ENCODE data around the gene GALNT14. TPM values are rescaled to one million over a fixed set of nuclear protein-coding genes. Genes with fewer than 3 reads are reported as not detected.

GALNT14 gene
- total and polyA plus RNA-seq, 9 of the 15 experiments (the other 6 are each of a cell fraction or from before 2014, with no cell fraction given) = 0.11 TPM; not detected in 8

- TF ChIP-seq ATF2 (CRISPR knock-in tag; IDR thresholded peaks at IDR 0.05) (no peak), JUN (IDR thresholded peaks at IDR 0.05; ENCODE audit: borderline replicate concordance, low read depth, low read length) (no peak), JUN (CRISPR knock-in tag; IDR thresholded peaks at IDR 0.05; ENCODE audit: borderline replicate concordance) (no peak), SETDB1 (IDR thresholded peaks at IDR 0.05; ENCODE audit: low read length) (no peak), TAL1 (IDR thresholded peaks at IDR 0.05) (no peak), RBM15 (IDR thresholded peaks at IDR 0.05; ENCODE audit: insufficient read depth, low read length) (no peak), PTRF (tag; IDR thresholded peaks at IDR 0.05) (no peak), POU5F1 (IDR thresholded peaks at IDR 0.05; ENCODE audit: borderline replicate concordance, low read depth, low read length, partially characterized antibody) (no peak), ZNF76 (CRISPR knock-in tag; IDR thresholded peaks at IDR 0.05; ENCODE audit: borderline replicate concordance) (no peak), TCFL5 (CRISPR knock-in tag; conservative IDR thresholded peaks at IDR 0.05) (no peak), ZNF583 (CRISPR knock-in tag; IDR thresholded peaks at IDR 0.05) (no peak)
- TF ChIP-seq, protein P1, sequence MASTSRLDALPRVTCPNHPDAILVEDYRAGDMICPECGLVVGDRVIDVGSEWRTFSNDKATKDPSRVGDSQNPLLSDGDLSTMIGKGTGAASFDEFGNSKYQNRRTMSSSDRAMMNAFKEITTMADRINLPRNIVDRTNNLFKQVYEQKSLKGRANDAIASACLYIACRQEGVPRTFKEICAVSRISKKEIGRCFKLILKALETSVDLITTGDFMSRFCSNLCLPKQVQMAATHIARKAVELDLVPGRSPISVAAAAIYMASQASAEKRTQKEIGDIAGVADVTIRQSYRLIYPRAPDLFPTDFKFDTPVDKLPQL (IDR thresholded peaks at IDR 0.05; ENCODE audit: extremely low read depth, insufficient read length) = no peak
- TF ChIP-seq, protein P2, sequence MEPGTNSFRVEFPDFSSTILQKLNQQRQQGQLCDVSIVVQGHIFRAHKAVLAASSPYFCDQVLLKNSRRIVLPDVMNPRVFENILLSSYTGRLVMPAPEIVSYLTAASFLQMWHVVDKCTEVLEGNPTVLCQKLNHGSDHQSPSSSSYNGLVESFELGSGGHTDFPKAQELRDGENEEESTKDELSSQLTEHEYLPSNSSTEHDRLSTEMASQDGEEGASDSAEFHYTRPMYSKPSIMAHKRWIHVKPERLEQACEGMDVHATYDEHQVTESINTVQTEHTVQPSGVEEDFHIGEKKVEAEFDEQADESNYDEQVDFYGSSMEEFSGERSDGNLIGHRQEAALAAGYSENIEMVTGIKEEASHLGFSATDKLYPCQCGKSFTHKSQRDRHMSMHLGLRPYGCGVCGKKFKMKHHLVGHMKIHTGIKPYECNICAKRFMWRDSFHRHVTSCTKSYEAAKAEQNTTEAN (CRISPR knock-in tag; IDR thresholded peaks at IDR 0.05) = no peak
These were observed 190.6 kb downstream of the GALNT14 start (continued) for GRCh38 chr2:30947686-30948085.
